ENCODE data around the gene ELOVL6.
"Not testable (repeated sequence)": the region's sequence is repeated elsewhere in the genome, so short reads cannot be mapped to it uniquely, and the experiment has no call there.

ELOVL6 gene

GRCh38 chr4:110198435-110199416, at the start of gene ELOVL6:
ELOVL6 (minus strand) TSS chr4:110198615; CDS start chr4:110198335, 280 bp downstream.
- H3K4me3 ChIP-seq (ENCODE audit: low read depth, low read length): peak within 1 kb of the TSS; percentile 84
- DNase-seq (ENCODE audit: low read depth): peak; percentile 46
- TF ChIP-seq, protein P1, sequence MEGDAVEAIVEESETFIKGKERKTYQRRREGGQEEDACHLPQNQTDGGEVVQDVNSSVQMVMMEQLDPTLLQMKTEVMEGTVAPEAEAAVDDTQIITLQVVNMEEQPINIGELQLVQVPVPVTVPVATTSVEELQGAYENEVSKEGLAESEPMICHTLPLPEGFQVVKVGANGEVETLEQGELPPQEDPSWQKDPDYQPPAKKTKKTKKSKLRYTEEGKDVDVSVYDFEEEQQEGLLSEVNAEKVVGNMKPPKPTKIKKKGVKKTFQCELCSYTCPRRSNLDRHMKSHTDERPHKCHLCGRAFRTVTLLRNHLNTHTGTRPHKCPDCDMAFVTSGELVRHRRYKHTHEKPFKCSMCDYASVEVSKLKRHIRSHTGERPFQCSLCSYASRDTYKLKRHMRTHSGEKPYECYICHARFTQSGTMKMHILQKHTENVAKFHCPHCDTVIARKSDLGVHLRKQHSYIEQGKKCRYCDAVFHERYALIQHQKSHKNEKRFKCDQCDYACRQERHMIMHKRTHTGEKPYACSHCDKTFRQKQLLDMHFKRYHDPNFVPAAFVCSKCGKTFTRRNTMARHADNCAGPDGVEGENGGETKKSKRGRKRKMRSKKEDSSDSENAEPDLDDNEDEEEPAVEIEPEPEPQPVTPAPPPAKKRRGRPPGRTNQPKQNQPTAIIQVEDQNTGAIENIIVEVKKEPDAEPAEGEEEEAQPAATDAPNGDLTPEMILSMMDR (IDR thresholded peaks at IDR 0.05; ENCODE audit: control insufficient read depth, extremely low read depth, insufficient read depth): no peak

- DNase-seq (ENCODE audit: low read depth): no peak
- TF ChIP-seq, protein P1 (IDR thresholded peaks at IDR 0.05; ENCODE audit: control insufficient read depth, extremely low read depth, insufficient read depth): no peak
- no peak overlapping the region for H3K4me3 ChIP-seq (ENCODE audit: low read depth, low read length)
Measured at GRCh38 chr4:110248100-110248499, 49.7 kb upstream of the ELOVL6 start.

- no peak overlapping the region for H3K4me3 ChIP-seq (ENCODE audit: low read depth, low read length)
- no peak for DNase-seq (ENCODE audit: low read depth)
- TF ChIP-seq, protein P1 (IDR thresholded peaks at IDR 0.05; ENCODE audit: control insufficient read depth, extremely low read depth, insufficient read depth): no peak
Measured at GRCh38 chr4:110247591-110247990, 49.2 kb upstream of the ELOVL6 start.

GRCh38 chr4:110245577-110245976, 47.2 kb upstream of the ELOVL6 start:
- TF ChIP-seq, protein P1 (IDR thresholded peaks at IDR 0.05; ENCODE audit: control insufficient read depth, extremely low read depth, insufficient read depth): no peak
- DNase-seq (ENCODE audit: low read depth): no peak
- H3K4me3 ChIP-seq (ENCODE audit: low read depth, low read length): no peak overlapping the region

DNA sequence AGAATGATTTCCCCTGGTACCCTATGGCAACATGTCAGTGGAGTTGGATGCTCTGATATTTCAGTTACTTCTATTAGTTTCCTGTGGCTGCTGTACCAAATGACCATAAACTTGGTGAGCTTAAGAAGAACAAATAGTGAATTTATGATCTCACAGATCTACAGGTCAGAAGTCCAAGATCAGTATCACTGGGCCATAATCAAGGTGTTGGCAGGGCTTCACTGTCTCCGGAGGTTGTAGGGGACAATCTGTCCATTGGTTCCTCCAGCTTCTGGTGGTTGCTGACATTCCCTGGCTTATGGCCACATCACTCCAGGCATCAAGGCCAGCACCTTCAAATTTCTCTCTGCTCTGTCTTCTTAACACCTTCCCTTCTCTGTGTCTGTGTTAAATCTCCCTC, 37.9 kb upstream of the ELOVL6 start:
- no peak overlapping the region for H3K4me3 ChIP-seq (ENCODE audit: low read depth, low read length)
- TF ChIP-seq, protein P1 (IDR thresholded peaks at IDR 0.05; ENCODE audit: control insufficient read depth, extremely low read depth, insufficient read depth): no peak
- DNase-seq (ENCODE audit: low read depth): no peak

DNA sequence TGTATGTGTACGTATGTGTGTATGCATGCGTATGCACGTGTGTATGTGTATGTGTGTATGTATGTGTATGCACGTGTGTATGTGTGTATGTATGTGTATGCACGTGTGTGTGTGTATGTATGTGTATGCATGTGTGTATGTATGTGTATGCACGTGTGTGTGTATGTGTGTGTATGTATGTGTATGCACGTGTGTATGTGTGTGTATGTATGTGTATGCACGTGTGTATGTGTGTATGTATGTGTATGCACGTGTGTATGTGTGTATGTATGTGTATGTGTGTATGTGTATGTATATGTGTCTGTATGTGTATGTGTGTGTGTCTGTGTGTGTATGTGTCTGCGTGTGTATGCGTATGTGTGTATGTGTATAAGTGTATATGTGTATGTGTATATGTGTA, 35.2 kb upstream of the ELOVL6 start:
- not testable (repeated sequence) for DNase-seq (ENCODE audit: low read depth); H3K4me3 ChIP-seq (ENCODE audit: low read depth, low read length)

GRCh38 chr4:110231869-110232268, 33.5 kb upstream of the ELOVL6 start:
- TF ChIP-seq, protein P1 (IDR thresholded peaks at IDR 0.05; ENCODE audit: control insufficient read depth, extremely low read depth, insufficient read depth): no peak
- no peak overlapping the region for H3K4me3 ChIP-seq (ENCODE audit: low read depth, low read length)
- no peak for DNase-seq (ENCODE audit: low read depth)

Data from LNCaP clone FGC (cell line).